Measurements from ENCODE around the gene ADAMTS1.

ADAMTS1 gene

DNA sequence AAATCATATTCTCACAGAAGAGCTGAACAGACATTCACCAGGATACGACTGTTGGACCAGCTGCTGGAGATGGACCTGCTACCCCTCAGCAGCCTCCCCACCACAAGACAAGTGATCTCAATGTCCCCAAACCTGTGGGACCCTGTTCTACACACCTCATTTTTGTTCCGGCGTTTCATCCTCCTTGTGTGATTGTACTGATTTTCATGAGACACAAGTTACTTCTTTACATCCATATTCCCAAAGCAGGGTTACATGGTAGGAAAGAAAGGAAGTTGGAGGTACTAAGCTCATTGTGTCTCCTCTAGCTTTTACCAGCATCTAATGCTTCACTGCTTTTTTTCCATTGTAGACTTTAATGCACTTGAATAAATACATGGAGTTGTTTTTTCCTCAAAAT lies 8.7 kb downstream of the ADAMTS1 start:
- Mint-ChIP-seq H3K9me3 (no peaks in the 10 kb centered on the region), H3K27me3 (ENCODE audit: low read depth) (peaks cover 10% of the 10 kb centered on the region), H3K36me3 (ENCODE audit: low read depth) (peaks cover 26% of the 10 kb centered on the region), H3K4me3 (no peak overlapping the region), H3K4me1 (ENCODE audit: low read depth) (peaks cover 50% of the 10 kb centered on the region), H3K27ac (no peak overlapping the region)

DNA sequence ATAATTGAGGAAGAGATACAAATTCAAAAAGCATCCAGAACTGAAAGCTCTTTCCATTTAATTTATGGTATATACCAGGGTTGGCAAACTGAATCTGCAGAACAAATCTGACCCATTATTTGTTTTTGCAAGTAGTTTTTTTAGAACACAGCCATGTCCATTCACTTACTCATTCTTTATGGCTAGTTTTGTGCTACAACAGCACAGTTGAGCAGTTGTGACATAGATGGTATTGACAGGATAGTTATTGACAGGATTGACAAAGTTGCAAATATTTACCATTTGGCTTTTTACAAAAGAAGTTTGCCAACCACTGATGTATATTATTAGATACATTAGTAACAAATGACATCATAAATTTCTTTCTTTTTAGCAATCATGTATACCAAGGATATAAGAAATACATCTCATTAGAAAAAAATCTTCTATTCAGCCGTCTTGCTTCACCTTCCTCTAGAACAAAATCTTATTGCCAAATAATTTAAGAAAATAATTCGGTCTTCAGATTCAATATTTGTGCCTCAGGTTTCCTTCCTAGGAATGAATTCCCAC lies 9.4 kb downstream of the ADAMTS1 start:
- Mint-ChIP-seq H3K9me3 (no peaks in the 10 kb centered on the region), H3K4me3 (no peak overlapping the region), H3K27me3 (ENCODE audit: low read depth) (peaks cover 10% of the 10 kb centered on the region), H3K4me1 (ENCODE audit: low read depth) (peaks cover 52% of the 10 kb centered on the region), H3K36me3 (ENCODE audit: low read depth) (peaks cover 24% of the 10 kb centered on the region), H3K27ac (no peak overlapping the region)

DNA sequence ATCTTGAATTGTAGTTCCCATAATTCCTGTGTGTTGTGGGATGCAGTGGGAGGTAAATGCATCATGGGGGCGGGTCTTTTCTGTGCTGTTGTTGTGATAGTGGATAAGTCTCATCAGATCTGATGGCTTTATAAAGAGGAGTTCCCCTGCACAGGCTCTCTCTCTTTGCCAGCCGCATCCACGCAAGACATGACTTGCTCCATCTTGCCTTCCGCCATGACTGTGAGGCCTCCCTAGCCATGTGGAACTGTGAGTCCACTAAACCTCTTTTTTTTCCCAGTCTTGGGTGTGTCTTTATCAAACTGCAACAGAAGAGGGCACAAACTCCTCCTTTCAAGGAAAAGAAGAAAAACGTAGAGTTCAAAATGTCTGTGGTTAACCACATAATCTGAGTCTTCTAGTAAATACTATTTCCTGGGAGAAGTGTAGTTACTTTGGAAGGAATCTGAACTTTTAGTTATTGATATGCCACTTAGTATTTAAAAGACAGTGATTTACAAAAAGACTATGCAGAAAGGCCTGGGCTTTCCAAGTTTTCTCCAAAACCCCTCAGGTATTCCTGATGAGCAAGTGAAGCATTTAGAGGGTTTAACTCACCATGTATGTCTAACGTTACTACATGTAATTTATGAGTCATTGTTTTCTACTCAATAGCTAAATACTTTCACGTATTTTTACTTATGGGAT lies 10.0 kb downstream of the ADAMTS1 start:
- no peaks in the 10 kb centered on the region for H3K9me3 Mint-ChIP-seq

DNA sequence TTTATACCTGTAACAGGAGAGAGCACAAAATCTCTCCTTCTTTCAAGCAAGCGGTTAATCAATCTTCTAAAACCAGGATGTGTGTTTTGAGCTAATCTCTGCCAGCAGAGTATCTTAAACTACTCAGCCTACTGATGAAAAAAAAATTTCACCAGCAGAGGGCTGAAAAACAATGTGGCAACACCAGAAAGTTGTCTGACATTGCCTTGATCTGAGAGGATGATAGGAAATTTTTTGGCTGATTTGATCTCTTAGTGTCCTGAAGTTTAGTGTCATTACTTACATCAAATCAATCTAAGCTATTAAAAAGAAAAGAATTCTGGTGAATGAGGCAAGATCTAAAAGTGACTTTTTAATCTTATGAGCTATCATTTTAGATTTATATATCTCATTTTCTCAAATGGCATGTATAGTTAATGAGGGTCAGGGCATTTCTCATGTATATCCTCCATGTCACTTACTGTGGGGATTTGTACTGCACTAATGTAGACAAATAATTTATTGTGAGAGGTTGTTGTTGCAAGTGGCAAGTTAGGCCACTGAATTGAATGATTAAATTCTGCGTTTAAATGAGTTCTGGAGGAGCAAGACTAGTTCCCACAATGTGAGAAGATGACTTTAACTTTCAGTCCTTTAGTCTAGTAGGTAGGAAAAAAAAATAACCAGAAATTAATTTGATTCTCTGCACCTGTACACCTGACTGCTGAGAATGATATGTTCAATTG lies 10.9 kb downstream of the ADAMTS1 start:
- H3K9me3 Mint-ChIP-seq: no peaks in the 10 kb centered on the region
- H3K36me3 Mint-ChIP-seq (ENCODE audit: low read depth): peaks cover 14% of the 10 kb centered on the region
- H3K4me3 Mint-ChIP-seq: peak overlapping the region; percentile 6
- H3K27ac Mint-ChIP-seq: peak overlapping the region; percentile 28
- peaks cover 41% of the 10 kb centered on the region for H3K4me1 Mint-ChIP-seq (ENCODE audit: low read depth)
- H3K27me3 Mint-ChIP-seq (ENCODE audit: low read depth): peaks cover 7% of the 10 kb centered on the region

More for the DNA sequence above, 10.0 kb downstream of the ADAMTS1 start:
- peaks cover 19% of the 10 kb centered on the region for H3K36me3 Mint-ChIP-seq (ENCODE audit: low read depth)
- H3K27me3 Mint-ChIP-seq (ENCODE audit: low read depth): peaks cover 10% of the 10 kb centered on the region
- peaks cover 47% of the 10 kb centered on the region for H3K4me1 Mint-ChIP-seq (ENCODE audit: low read depth)
- peak overlapping the region; percentile 20 for H3K4me3 Mint-ChIP-seq
- peak overlapping the region; percentile 47 for H3K27ac Mint-ChIP-seq

DNA sequence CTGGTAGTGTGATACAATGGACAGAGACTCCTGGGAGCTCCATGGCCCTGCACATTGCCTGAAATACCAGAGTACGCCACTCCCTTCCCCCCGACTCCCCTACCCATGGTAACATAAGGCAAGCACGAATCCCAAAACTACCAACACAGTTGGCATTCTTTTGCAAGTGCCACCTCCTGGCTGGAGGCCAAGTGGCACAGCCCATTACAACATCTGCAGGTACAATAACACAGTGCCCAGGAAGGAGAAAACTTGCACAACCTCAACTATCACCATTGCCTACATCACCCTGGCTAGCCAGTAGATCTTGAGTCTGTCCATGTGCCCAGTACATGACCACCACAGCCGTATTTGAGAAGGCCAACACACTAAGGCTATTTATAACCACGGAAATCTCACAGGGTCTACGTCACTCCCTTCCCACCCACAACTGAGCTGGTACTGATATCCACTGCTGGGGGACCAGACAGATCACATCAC lies 11.7 kb downstream of the ADAMTS1 start:
- H3K27me3 Mint-ChIP-seq (ENCODE audit: low read depth): peaks cover 2% of the 10 kb centered on the region
- peaks cover 36% of the 10 kb centered on the region for H3K4me1 Mint-ChIP-seq (ENCODE audit: low read depth)
- H3K27ac Mint-ChIP-seq: peak overlapping the region; percentile 17
- H3K9me3 Mint-ChIP-seq: no peaks in the 10 kb centered on the region
- peak overlapping the region; percentile 10 for H3K4me3 Mint-ChIP-seq
- H3K36me3 Mint-ChIP-seq (ENCODE audit: low read depth): peaks cover 8% of the 10 kb centered on the region

DNA sequence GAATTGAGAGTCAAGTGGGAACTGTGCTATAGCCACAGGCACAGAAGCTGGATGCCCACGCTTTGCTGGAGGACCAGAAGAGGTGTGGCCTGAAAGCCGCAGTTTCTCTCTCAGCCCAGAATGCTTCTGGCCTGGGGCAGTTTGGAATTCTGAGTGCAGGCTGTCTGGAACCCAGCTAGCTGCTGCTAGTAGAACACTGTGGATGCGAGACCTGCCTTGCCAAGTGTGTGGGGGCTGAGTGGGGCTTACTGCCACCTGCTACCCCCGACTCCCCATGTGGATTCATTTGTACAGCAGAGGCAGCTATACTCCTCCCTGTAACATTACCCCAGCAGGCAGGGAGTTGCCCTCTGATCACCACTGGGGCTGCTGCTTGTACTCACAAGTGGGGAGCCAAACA lies 12.2 kb downstream of the ADAMTS1 start:
- H3K27me3 Mint-ChIP-seq (ENCODE audit: low read depth): no peaks in the 10 kb centered on the region
- peaks cover 37% of the 10 kb centered on the region for H3K4me1 Mint-ChIP-seq (ENCODE audit: low read depth)
- no peak overlapping the region for H3K4me3 Mint-ChIP-seq
- peak overlapping the region; percentile 57 for H3K27ac Mint-ChIP-seq
- peaks cover 6% of the 10 kb centered on the region for H3K36me3 Mint-ChIP-seq (ENCODE audit: low read depth)
- H3K9me3 Mint-ChIP-seq: no peaks in the 10 kb centered on the region

DNA sequence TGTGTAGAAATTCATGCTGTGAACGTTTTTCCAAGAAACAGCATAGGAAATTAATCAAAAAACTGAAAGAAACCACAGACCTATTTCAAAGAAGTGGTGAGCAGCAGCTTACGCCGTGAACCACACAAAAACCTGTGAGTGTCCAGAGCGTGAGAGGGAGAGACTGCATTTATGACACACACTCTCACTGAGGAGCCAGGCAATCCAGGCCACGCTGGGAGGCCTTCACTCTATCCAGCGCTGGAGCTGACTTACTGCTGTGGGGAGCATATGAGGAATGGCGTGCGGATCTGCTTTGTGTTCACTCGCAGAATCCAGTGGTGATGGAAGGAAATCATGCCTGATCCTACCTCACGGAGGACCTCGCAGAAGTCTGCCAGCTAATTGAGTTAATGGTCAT lies 12.7 kb downstream of the ADAMTS1 start:
- Mint-ChIP-seq H3K36me3 (ENCODE audit: low read depth) (peaks cover 5% of the 10 kb centered on the region), H3K27ac (peak overlapping the region; percentile 57), H3K9me3 (no peaks in the 10 kb centered on the region), H3K4me3 (peak overlapping the region; percentile 35), H3K27me3 (ENCODE audit: low read depth) (no peaks in the 10 kb centered on the region), H3K4me1 (ENCODE audit: low read depth) (peaks cover 39% of the 10 kb centered on the region)

DNA sequence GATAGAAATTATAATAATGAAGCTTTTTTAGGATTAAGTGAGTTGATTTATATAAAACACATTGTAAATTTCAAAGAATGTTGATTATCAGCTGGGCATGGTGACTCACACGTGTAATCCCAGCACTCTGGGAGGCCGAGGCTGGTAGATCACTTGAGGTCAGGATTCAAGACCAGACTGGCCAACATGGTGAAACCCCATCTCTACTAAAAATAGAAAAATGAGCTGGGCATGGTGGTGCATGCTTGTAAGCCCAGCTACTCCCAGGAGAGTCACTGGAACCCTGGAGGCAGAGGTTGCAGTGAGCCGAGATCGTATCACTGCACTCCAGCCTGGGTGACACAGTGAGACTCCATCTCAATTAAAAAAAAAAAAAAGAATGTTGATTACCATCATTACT lies 18.4 kb downstream of the ADAMTS1 start:
- H3K36me3 Mint-ChIP-seq (ENCODE audit: low read depth): peaks cover 3% of the 10 kb centered on the region

DNA sequence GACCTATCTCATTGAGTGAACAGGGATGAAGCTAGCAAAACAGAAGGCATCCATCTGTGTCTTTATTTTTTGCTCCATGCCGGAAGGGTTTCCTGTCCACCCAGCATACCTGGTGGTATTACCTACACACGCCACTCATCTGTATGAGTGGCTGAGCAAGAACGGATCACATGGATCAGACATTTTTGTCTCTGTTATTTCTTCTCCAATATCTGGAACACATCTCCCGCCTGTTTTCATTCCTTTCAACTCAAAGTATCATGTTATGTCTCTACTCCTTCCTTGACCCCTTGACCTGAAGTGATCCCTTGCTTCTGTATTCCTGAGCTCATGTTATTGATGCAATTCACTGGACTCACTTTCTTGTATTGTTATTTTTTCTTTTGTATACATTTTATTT lies 24.7 kb downstream of the ADAMTS1 start:
- H3K4me1 Mint-ChIP-seq (ENCODE audit: low read depth): peaks cover 6% of the 10 kb centered on the region
- no peaks in the 10 kb centered on the region for H3K27me3 Mint-ChIP-seq (ENCODE audit: low read depth)
- peaks cover 3% of the 10 kb centered on the region for H3K36me3 Mint-ChIP-seq (ENCODE audit: low read depth)
- peak overlapping the region; percentile 15 for H3K27ac Mint-ChIP-seq
- peaks cover 13% of the 10 kb centered on the region for H3K9me3 Mint-ChIP-seq
- no peak overlapping the region for H3K4me3 Mint-ChIP-seq

More for the DNA sequence above, 18.4 kb downstream of the ADAMTS1 start:
- Mint-ChIP-seq H3K27me3 (ENCODE audit: low read depth) (no peaks in the 10 kb centered on the region), H3K4me3 (no peak overlapping the region), H3K27ac (no peak overlapping the region), H3K4me1 (ENCODE audit: low read depth) (peaks cover 9% of the 10 kb centered on the region), H3K9me3 (peaks cover 13% of the 10 kb centered on the region)

DNA sequence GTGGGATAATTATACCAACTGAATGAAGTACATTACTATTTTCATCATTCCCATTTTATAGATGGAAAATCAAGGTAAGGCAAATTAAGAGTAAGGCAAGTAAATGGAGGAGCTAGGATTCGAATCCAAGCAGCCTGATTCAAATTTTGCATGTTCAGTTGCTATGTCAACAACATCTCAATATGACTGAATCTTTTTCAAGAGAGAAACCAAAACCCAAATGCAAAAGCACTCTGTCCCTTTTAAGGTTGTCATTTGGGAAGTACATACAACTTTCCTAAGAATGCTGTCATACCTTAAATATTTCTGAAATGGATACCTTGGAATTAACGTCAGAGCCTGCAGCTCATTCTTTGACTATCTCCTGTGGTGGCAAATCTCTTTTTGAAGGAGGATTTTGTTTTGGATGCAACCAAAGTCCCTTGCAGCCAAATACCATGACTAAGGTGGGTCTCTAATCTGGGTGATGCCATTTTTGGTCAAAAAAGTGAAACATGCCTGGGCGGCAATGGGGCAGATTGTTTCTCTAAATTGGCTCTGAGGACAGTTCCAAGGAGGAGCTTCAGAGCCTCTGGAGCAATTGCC lies 25.4 kb downstream of the ADAMTS1 start:
- no peaks in the 10 kb centered on the region for H3K27me3 Mint-ChIP-seq (ENCODE audit: low read depth)
- no peak overlapping the region for H3K27ac Mint-ChIP-seq
- no peaks in the 10 kb centered on the region for H3K36me3 Mint-ChIP-seq (ENCODE audit: low read depth)
- peaks cover 8% of the 10 kb centered on the region for H3K9me3 Mint-ChIP-seq
- no peak overlapping the region for H3K4me3 Mint-ChIP-seq
- peaks cover 6% of the 10 kb centered on the region for H3K4me1 Mint-ChIP-seq (ENCODE audit: low read depth)

DNA sequence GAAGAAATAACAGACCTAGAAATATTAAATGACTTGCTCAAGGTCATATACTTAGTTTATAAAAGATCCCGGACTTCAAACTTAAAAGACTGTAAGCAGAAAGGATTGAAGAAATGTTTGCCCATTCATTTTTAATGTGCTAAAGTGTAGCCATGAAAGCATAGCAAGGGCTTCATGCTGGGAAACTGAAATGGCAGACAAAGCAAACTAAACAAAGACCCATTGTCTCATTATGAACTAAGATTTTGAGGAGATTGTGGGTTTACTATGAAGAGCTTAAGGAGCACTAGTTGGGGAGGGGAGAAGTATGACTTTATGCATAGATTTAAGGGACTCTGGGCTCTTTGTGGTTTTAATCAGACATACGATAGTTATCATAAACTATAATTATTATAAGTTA lies 26.3 kb downstream of the ADAMTS1 start:
- H3K27me3 Mint-ChIP-seq (ENCODE audit: low read depth): no peaks in the 10 kb centered on the region
- H3K27ac Mint-ChIP-seq: no peak overlapping the region
- H3K4me3 Mint-ChIP-seq: no peak overlapping the region
- peaks cover 7% of the 10 kb centered on the region for H3K9me3 Mint-ChIP-seq
- peaks cover 6% of the 10 kb centered on the region for H3K4me1 Mint-ChIP-seq (ENCODE audit: low read depth)
- no peaks in the 10 kb centered on the region for H3K36me3 Mint-ChIP-seq (ENCODE audit: low read depth)

DNA sequence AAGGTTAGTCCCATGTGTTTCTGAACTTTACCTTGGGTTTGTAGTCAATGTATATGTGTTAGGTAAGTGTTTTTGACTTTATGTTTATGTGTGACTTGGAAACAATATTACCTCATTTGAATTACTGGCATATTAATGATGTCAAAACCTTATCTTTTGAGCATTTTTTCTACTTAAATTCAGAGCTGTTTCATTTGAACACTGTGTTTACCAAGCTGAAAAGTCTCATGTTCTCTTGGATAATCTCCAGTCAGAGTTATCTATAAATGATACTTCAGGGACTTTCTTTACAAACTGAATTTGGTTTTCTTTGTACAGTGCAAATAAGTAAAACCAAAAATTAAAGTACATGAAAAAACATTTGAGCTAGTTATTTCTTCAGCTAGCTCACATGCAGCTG lies 30.0 kb downstream of the ADAMTS1 start:
- Mint-ChIP-seq H3K36me3 (ENCODE audit: low read depth) (no peaks in the 10 kb centered on the region), H3K27ac (no peak overlapping the region), H3K27me3 (ENCODE audit: low read depth) (peaks cover 3% of the 10 kb centered on the region), H3K9me3 (no peaks in the 10 kb centered on the region), H3K4me3 (no peak overlapping the region), H3K4me1 (ENCODE audit: low read depth) (peaks cover 3% of the 10 kb centered on the region)

DNA sequence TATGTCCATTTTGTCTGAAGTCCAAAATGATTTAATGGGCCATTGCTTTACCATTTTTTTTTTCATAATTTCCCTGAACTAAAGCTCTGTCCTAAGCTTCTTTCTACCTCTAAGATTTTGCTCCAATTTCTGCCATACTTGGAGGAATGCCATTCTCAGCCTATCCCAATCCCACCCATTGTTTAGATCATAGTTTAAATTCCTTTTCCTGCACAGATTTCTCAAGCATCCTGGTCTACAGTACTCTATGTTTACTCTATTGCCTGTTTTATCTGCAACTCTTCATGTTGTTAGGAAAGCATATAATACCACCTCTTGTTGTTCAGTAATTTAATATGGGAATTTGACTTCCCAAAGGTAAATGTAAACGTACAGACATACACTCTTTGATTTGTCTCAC lies 30.8 kb downstream of the ADAMTS1 start:
- H3K27me3 Mint-ChIP-seq (ENCODE audit: low read depth): peaks cover 3% of the 10 kb centered on the region
- H3K4me3 Mint-ChIP-seq: no peak overlapping the region
- no peaks in the 10 kb centered on the region for H3K9me3 Mint-ChIP-seq
- peaks cover 3% of the 10 kb centered on the region for H3K4me1 Mint-ChIP-seq (ENCODE audit: low read depth)
- no peak overlapping the region for H3K27ac Mint-ChIP-seq
- no peaks in the 10 kb centered on the region for H3K36me3 Mint-ChIP-seq (ENCODE audit: low read depth)

DNA sequence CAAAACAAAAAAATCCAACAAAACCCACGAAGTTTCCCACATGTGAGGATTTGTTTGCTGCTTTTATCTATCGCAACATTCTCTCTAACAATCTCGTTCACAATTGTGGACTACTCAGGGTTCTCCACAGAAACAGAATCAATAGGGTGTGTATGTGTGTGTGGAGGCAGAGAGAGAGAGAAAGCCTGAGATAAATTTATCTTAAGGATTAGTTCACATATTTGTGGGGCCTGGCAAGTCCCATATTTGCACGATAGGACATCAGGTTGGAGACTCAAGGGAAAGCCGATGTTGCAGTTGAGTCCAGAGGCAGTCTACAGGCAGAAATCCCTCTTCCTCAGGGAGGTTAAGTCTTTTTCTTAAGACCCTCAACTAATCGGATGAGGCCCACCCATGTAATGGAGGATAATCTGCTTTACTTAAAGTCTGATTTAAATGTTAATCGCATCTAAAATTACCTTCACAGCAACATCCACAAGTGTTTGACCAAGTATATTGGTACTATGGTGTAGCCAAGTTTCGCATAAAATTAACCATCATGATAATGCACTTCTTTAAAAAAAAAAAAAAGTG lies 31.7 kb downstream of the ADAMTS1 start:
- H3K36me3 Mint-ChIP-seq (ENCODE audit: low read depth): no peaks in the 10 kb centered on the region
- H3K4me1 Mint-ChIP-seq (ENCODE audit: low read depth): no peaks in the 10 kb centered on the region
- no peak overlapping the region for H3K27ac Mint-ChIP-seq
- peaks cover 3% of the 10 kb centered on the region for H3K27me3 Mint-ChIP-seq (ENCODE audit: low read depth)
- H3K4me3 Mint-ChIP-seq: no peak overlapping the region
- H3K9me3 Mint-ChIP-seq: no peaks in the 10 kb centered on the region

Data from T-helper 1 cell treated with Interleukin-12 subunit alpha and Interleukin-12 subunit beta and Interleukin-4 antibody, amounts not matched to agents 30 μg/mL and 1 μg/mL, for 36 hours (primary cell).